Activated CD8-positive, alpha-beta memory T cell treated with anti-CD3 and anti-CD28 coated beads for 24 hours (primary cell): ENCODE results near the gene TMEM60.

Source experiments
- DNase-seq: peaks from one replicate; pipeline ENCODE4 v3.0.0-alpha.2; 2020

Gene TMEM60

GRCh38 chr7:77766801-77767605 lies 31.2 kb downstream of the TMEM60 start:
- no peak for DNase-seq

GRCh38 chr7:77765906-77766800 lies 32.1 kb downstream of the TMEM60 start:
- DNase-seq: no peak

GRCh38 chr7:77765481-77765880 lies 32.8 kb downstream of the TMEM60 start:
- DNase-seq: no peak

GRCh38 chr7:77760809-77761453 lies 37.3 kb downstream of the TMEM60 start:
- DNase-seq: no peak

GRCh38 chr7:77759294-77759889 lies 38.8 kb downstream of the TMEM60 start:
- peak; percentile 73 for DNase-seq

- no peak for DNase-seq
Observed at GRCh38 chr7:77757589-77757988, 40.6 kb downstream of the TMEM60 start.

GRCh38 chr7:77753173-77753572 lies 45.1 kb downstream of the TMEM60 start:
- DNase-seq: no peak

- no peak for DNase-seq
Observed at GRCh38 chr7:77752016-77752415, 46.2 kb downstream of the TMEM60 start.

GRCh38 chr7:77747718-77748117 lies 50.5 kb downstream of the TMEM60 start:
- DNase-seq: no peak

- no peak for DNase-seq
Observed at GRCh38 chr7:77747178-77747577, 51.1 kb downstream of the TMEM60 start.

- no peak for DNase-seq
Observed at GRCh38 chr7:77746824-77747165, 51.4 kb downstream of the TMEM60 start.

- DNase-seq: no peak
Observed at GRCh38 chr7:77746164-77746823, 51.9 kb downstream of the TMEM60 start.

GRCh38 chr7:77745746-77746145 lies 52.5 kb downstream of the TMEM60 start:
- no peak for DNase-seq
